HG02759 (cell line): Measurements from ENCODE around the gene TOR4A.
A peak's percentile ranks its signal among the peaks of the same experiment; 100 is the strongest.
"Not testable (repeated sequence)": the region's sequence is repeated elsewhere in the genome, so short reads cannot be mapped to it uniquely, and the experiment has no call there.

ENCODE experiments used
- ATAC-seq: cut with Tn5 transposase; IDR thresholded peaks from one replicate; pipeline ENCODE4 v1.9.1; 2021; ENCODE audit warnings: mild to moderate bottlenecking, moderate library complexity; ENCODE audit not compliant: unreplicated experiment

The TOR4A gene

GRCh38 chr9:137251490-137252268, 25.8 kb upstream of the TOR4A start:
- ATAC-seq: no peak

DNA sequence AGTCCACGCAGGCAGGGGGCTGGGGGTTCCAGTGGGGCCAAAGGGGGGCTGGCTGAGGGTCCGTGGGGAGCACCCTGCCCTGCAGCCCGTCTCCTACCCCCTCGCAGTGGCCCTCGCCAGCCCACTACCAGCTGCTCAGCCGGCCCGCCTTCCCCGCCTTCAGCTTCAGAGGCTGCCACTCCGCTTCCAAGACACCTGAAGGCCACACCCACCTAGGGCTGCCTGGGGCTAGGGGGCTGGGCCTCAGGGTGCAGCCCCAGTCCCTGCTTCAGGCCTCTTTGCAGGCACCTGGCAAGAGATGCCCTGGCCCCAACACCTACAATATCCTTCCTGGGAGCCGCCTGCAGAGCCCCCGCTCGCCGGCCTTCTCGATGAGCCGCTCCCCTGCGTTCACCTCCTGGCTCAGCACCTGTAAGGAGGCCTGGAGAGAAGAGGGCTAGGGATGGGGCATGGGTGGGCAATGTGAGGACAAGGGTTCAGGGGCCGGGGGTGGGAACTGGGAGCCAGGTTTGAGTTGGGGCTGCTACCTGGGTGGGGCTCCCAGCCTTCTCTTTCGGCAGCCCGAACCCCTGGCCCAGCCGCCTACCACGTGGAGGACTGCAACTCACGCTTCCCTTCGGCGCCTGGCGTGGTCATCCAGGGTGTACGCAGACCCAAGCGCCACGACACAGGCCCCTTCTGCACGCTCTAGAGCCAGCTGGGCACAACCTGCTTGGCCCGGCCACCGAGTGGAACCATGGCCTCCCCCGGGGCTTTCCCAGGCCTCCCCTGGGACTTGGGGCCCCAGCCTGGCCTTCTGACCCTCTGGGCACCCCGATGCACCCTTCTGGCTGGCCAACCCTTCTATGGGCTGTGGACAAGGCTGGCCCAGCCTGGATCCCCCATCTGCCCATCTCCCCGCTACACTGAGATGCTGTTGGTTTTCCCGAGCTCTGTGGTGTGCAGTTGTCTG, 24.7 kb upstream of the TOR4A start:
- no peak for ATAC-seq

- no peak for ATAC-seq
Observed at GRCh38 chr9:137253717-137254623, 23.6 kb upstream of the TOR4A start.

DNA sequence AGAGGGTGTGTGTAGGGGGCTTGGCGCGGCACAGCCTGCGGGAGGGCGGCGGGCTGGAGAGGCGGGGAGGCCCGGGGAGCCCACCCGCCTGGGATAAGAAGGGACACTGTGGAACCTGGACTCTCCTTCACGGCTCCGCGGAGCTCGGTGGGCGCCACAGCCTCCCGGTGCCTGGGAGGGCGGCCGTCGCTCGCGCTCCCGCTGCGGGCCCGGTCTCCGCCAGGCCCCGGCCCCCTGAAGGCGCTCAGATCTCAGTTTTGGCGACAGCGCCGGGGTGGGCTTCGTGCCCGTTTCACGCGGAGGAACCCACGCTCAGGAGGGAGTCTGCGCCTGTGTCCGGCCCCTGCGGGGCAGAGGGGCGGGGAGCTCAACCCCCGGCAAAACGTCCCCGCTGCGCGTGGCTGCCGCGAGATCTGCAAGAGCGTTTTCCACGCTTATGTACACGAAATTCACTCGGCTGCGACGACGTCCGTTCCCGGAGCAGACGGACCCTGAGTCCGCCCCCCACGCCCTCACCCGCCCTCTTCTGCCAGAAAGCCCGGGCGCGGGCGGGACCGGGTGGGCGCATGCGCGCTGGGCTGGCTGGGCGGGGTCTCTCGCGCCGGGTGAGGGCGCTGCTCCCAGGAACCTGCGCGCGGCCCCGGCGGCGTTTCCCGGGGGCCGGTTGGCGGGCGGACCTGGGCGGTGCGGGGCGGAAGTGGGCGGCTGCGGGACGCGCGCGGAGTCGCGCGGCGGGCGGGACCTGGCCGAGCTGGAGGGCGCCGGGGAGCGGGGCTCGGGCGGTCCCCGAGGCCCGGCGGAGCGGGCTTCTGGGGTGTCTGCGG, 22.7 kb upstream of the TOR4A start, which contains the start of gene NELFB:
NELFB (plus strand) TSS at position 704 of the 824 bp plus-strand sequence.
- ATAC-seq: peak; percentile 85

- ATAC-seq: no peak
Observed at GRCh38 chr9:137255448-137256114, 21.9 kb upstream of the TOR4A start.

GRCh38 chr9:137256362-137256761, 21.2 kb upstream of the TOR4A start:
- ATAC-seq: no peak

DNA sequence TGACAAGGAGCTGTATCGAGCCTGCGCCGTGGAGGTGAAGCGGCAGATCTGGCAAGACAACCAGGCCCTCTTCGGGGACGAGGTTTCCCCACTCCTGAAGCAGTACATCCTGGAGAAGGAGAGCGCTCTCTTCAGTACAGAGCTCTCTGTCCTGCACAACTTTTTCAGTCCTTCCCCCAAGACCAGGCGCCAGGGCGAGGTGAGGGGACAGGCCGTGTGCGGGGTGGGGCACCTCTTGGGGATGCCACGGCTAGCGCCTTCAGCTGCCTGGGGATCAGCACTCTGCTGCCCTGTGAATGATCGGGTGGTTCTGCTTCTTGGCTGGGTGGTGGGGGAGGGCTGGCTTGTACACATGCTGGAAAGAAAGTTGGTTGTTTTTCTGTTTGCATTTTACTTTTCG, 20.7 kb upstream of the TOR4A start:
- no peak for ATAC-seq

DNA sequence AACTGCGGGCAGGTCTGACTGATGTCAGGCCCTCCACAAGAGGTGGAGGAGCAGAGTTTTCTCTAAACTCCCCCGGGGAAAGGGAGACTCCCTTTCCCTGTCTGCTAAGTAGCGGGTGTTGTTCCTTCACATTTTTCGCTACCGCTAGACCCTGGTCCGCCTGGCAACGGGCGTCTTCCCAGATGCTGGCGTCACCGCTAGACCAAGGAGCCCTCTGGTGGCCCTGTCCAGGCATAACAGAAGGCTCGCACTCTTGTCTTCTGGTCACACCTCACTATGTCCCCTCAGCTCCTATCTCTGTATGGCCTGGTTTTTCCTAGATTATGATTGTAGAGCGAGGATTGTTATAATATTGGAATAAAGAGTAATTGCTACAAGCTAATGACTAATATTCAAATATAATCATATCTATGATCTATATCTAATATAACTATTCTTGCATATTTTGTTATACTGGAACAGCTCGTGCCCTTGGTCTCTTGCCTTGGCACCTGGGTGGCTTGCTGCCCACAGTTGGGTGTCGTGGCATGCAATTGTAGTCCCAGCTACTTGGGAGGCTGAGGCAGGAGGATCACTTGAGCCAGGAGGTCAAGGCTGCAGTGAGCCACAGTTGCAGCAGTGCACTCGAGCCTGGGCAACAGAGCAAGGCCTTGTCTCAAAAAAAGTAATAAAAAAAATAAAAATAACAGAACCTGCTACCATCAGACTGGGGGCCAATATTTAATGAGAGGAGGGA, 15.2 kb upstream of the TOR4A start:
- ATAC-seq: not testable (repeated sequence)

DNA sequence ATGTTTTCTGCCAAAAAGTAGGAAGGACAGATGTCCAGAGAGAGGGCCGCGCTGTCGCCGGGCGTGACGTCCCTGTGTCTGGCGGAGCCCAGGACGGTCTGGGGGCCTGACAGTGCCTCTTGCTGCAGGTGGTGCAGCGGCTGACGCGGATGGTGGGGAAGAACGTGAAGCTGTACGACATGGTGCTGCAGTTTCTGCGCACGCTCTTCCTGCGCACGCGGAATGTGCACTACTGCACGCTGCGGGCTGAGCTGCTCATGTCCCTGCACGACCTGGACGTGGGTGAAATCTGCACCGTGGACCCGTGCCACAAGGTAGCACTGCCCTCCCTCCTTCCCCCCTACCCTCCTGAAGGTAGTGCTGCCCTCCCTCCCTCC, 14.6 kb upstream of the TOR4A start:
- no peak for ATAC-seq

- ATAC-seq: no peak
Observed at GRCh38 chr9:137263506-137263905, 14.0 kb upstream of the TOR4A start.

DNA sequence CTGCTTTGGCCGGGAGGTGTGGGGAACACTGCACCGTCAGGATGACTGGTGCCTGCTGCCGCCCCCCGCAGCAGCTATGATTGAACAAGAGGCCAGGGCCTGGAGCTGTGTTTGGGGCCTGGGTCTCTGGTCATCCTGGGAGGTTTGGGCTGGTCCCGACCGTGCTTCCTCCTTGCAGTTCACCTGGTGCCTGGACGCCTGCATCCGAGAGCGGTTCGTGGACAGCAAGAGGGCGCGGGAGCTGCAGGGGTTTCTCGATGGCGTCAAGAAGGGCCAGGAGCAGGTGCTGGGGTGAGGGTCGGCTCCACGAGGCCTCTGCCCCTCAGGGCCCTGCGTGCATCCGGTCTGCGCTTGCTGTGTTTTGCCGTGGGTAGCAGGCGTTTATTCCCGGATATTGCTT, 13.5 kb upstream of the TOR4A start:
- no peak for ATAC-seq

DNA sequence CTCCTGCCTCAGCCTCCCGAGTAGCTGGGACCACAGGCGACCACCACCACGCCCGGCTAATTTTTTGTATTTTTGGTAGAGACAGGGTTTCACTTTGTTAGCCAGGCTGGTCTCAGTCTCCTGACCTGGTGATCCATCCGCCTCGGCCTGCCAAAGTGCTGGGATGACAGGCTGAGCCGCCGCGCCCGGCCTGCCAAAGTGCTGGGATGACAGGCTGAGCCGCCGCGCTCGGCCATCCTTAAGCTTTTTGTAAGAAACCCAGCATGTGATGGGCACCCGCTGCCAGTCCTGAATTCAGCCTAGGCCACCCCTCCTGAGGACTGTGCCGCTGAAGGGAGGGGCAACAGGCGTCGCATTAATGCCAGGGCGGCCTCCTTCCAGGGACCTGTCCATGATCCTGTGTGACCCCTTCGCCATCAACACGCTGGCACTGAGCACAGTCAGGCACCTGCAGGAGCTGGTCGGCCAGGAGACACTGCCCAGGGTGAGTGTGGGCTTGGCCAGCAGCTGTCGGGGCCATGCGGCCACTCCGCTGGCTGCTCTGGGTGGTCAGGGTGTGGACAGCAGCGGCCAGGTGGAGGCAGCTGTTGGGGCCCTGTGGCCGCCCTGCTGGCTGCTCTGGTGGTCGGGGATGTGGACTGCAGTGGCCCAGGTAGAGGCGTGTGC, 11.9 kb upstream of the TOR4A start:
- ATAC-seq: no peak

- no peak for ATAC-seq
Observed at GRCh38 chr9:137266162-137266527, 11.4 kb upstream of the TOR4A start.

DNA sequence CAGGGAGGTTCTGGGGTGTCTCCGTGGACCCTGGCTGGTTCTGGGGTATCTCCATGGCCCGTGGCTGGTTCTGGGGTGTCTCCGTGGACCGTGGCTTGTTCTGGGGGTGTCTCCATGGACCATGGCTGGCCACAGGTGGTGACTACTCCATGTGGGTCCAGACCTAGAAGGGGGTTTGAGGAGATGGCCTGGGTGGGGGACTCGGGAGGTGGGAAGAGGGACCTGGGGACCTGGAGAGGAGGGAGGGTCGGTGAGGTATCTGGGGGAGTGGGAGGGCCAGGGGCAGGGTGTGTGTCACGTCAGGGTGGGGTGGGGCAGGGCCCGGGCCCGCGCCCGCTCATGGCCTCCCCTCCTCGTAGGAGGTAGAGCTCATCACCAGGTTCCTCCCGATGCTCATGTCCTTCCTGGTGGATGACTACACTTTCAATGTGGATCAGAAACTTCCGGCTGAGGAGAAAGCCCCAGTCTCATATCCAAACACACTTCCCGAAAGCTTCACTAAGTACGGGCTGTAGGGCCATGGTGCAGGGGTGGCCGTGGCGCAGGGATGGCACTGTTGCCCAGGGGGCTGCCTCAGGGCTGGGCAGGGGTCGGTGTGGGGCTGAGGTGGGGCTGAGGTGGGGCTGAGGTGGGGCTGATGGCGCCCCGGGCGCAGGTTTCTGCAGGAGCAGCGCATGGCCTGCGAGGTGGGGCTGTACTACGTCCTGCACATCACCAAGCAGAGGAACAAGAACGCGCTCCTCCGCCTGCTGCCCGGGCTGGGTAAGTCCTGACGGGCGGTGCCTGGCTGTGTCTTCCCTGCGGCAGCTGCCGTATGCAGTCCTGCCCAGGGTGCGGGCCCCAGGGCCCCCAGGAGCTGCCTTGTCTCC, 10.7 kb upstream of the TOR4A start:
- ATAC-seq: no peak

GRCh38 chr9:137267933-137268355, 9.6 kb upstream of the TOR4A start:
- ATAC-seq: no peak

- no peak for ATAC-seq
Observed at GRCh38 chr9:137268538-137269201, 8.9 kb upstream of the TOR4A start.
